HG02981 (cell line): Measurements from ENCODE around the gene APBA3.

ENCODE experiments used
- ATAC-seq: cut with Tn5 transposase; IDR thresholded peaks from one replicate; pipeline ENCODE4 v1.9.1; 2021; ENCODE audit warnings: mild to moderate bottlenecking, moderate library complexity; ENCODE audit not compliant: unreplicated experiment

Gene APBA3

GRCh38 chr19:3721887-3722442 is 39.5 kb downstream of the APBA3 start:
- ATAC-seq = no peak

GRCh38 chr19:3721131-3721886 is 40.2 kb downstream of the APBA3 start:
- no peak for ATAC-seq

- ATAC-seq = no peak
Measured at GRCh38 chr19:3720349-3720917, 41.1 kb downstream of the APBA3 start.

GRCh38 chr19:3719868-3720267 is 41.6 kb downstream of the APBA3 start:
- no peak for ATAC-seq

GRCh38 chr19:3716147-3716668 is 45.3 kb downstream of the APBA3 start:
- no peak for ATAC-seq

GRCh38 chr19:3712663-3713611 is 48.6 kb downstream of the APBA3 start:
- ATAC-seq = no peak

GRCh38 chr19:3710265-3710812 is 51.2 kb downstream of the APBA3 start:
- no peak for ATAC-seq

GRCh38 chr19:3708207-3708931 is 53.1 kb downstream of the APBA3 start, which contains the start of gene TJP3:
TSS of gene TJP3 (plus strand) at chr19:3708384. CDS start at chr19:3728433, 20,049 bp downstream.
- ATAC-seq = no peak

- no peak for ATAC-seq
Measured at GRCh38 chr19:3707868-3708206, 53.7 kb downstream of the APBA3 start.

GRCh38 chr19:3701200-3701599 is 60.3 kb downstream of the APBA3 start:
- no peak for ATAC-seq
